A204.1 (cell line): ENCODE measurements around the gene DCBLD1.
"Not testable (repeated sequence)": the region's sequence is repeated elsewhere in the genome, so short reads cannot be mapped to it uniquely, and the experiment has no call there.

Experiments
- FAIRE-seq: peaks from 2 replicates; lab custom pipeline; 2012; peaks lifted over from hg19 to GRCh38; lab: Jason Lieb, UNC

DCBLD1 gene

DNA sequence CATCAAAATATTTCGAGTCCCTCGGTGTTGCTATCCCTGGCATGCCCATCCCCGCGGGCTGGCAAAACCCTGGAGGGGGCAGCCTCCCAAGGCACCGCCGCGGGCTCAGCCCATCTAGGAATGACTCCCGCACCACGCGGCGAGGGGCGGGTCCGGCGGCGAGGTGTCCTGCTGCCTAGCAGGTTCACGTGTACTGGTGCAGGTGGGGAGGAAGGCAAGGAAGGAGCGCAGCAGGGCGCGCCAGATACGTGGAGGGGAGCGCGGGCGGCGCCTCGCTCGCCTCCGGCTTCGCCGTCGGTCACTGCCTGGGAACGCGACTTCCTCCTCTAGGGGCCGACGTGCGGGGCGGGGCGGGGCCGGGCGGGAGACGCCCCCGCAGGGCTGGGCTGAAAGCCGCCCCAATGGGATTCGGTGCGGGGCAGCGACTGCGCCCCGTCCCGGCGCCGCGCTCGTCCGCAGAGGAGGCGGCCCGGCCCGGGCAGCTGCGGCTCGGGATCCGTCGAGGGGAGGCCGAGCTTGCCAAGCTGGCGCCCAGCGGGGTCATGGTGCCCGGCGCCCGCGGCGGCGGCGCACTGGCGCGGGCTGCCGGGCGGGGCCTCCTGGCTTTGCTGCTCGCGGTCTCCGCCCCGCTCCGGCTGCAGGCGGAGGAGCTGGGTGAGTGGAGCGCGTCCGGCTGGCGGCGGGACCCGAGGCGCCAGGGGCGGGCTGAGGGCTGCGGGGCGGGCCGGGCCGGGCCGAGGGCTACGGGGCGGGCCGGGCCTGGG is at the start of gene DCBLD1:
Gene DCBLD1, plus strand, starts transcription at position 435 of the 764 bp plus-strand sequence. Its CDS starts 108 bp downstream, at position 543.
- FAIRE-seq = no peak

DNA sequence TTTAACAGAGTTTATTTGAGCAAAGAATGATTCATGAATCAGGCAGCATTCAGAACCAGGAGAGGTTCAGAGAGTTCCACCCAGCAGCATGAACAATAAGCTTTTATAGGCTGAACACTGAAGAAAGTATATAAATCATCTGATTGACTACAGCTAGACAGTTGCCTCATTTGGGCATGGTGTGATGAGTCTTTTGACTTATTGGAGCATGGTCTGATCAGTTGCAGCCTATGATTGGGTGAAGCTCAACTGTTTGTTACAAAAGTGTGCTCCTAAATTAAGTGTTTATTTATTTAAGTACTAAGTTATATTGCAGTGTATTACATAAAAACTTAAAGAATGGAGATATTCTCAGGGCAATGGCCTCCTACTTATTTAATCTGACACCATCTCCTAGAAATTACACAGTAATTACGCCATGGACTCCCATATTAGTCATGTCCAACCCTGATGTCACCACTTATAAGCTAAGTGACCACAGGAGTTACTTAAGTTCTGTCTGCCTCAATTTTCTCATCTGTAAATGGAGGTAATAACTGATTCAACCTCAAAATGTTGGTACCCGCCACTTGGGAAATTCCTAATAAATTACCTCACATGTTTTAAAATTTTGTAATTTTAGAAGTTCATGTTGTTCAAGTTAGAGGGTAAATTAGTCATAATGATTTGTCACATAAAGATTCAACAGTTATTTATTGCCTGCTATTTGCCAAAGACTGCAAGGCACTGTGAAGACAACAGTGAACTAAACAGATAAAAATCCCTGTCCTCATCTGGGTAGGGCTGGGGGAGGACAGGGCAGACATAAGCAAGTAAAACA is 41.6 kb upstream of the DCBLD1 start:
- FAIRE-seq = no peak

GRCh38 chr6:117441824-117442264 is 40.6 kb upstream of the DCBLD1 start:
- FAIRE-seq = no peak

DNA sequence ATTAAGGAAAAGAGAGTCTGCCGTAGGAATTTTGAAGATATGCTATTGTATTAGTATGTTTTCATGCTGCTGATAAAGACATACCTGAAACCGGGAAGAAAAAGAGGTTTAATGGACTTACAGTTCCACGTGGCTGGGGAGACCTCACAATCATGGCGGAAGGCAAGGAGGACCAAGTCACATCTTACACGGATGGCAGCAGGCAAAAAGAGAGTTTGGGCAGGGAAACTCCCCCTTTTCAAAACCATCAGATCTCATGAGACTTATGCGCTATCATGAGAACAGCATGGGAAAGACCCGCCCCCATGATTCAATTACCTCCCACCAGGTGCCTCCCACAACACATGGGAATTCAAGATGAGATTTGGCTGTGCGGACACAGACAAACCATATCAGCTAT is 40.2 kb upstream of the DCBLD1 start:
- not testable (repeated sequence) for FAIRE-seq

DNA sequence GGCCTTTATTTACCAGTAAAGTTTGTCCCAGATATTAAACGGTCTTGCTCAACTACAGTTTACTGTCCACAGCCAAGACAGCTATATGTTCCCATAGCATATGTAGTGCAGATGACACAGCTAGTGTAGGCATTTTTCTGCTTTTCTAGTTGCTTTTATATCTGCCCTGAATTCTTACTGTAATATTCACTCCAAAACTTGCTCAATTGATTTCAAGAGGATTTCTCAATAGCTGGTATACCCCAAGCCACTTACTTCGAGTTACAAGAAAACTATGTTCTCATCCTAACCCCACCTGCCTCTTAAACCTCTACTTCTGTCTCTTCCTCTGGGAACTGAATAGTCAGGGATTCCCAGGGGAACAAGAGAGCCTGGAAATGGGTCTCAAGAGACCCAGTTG is 37.9 kb upstream of the DCBLD1 start:
- no peak for FAIRE-seq

GRCh38 chr6:117446861-117447260 is 35.6 kb upstream of the DCBLD1 start:
- no peak for FAIRE-seq

GRCh38 chr6:117448011-117448410 is 34.5 kb upstream of the DCBLD1 start:
- FAIRE-seq = no peak

DNA sequence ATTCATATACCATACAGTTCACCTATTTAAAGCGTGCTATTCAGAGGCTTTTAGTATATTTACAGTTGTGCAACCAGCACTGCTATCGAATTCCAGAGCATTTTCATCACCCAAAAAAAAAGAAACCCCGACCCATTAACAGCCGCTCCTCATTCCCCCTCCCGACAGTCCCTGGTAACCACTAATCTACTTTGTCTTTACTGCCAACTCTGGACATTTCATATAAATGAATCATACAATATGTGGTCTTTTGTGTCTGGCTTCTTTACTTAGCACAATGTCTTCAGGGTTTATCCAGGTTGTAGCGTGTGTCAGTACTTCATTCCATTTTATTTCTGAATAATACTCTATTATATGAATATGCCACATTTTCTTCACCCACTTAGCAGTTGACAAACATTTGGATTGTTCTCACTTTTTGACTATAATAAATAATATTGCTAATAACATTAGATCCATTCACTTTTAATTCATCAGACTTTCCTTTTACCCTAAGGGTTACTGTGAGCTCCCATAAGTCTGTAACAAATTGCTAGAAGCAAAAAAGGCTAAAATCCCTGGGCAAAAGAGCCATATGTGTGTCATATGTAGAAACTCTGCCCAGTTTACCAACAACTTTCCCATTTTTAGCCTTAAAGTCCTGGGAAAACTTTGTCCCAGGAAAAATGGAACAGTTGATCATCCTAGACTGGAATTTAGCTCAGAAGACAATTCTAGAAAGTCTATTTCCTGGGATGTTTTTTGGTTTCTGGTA is 33.6 kb upstream of the DCBLD1 start:
- FAIRE-seq = no peak

DNA sequence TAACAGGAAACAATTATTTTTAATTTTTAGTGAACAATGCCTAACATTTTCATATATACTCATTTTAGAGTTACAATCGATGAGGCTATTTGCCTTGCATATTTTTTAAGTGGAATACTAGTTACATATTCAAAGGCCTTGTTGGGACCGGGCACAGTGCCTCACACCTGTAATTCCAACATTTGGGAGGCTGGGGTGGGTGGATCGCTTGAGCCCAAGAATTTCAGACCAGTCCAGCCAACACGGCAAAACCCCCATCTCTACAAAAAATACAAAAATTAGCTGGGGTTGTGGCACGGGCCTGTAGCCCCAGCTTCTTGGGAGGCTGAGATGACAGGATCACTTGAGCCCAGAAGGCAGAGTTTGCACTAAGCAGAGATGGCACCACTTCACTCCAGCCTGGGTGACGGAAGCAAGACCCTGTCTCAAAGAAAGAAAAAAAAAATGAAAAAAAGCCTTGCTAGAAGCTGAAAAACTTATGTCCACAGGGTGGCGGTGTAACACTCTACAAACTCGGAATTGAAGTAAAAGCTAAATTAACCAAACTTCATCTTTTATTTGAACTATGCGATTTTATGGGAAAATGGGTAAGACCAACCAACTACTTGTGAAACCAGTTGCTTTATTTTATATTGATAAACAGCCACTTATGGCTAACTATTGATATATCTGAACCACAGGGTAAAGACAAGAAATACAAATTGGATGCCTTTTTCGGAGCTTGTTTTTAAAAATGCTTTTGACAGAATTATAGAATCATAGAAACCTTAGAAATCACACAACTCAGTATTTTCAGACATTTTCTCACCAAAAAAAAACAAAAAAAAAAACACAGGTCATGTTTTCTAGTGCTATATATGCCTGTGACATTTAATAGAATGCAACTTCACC is 32.7 kb upstream of the DCBLD1 start:
- peak; percentile 93 for FAIRE-seq

- no peak for FAIRE-seq
Observed at GRCh38 chr6:117451671-117452070, 30.8 kb upstream of the DCBLD1 start.

DNA sequence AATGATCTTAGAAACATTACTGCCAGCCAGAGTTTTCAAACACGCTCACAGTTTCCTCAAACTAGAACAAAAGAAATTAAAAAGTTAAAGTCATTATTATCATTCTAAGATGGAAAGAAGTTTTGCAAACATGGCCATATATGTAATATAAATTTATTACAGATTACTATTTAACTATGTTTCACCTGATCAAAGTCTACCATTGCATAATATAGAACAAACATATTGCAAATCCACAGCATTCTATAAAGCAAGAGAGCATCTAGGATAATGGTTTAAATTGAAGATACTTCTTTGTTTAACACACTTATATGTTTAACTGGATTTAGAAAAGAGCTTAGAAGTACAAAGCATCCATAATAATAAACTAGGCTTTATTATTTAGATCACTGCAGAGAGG is 26.2 kb upstream of the DCBLD1 start:
- FAIRE-seq = no peak

- FAIRE-seq = no peak
Observed at GRCh38 chr6:117456998-117457397, 25.5 kb upstream of the DCBLD1 start.

DNA sequence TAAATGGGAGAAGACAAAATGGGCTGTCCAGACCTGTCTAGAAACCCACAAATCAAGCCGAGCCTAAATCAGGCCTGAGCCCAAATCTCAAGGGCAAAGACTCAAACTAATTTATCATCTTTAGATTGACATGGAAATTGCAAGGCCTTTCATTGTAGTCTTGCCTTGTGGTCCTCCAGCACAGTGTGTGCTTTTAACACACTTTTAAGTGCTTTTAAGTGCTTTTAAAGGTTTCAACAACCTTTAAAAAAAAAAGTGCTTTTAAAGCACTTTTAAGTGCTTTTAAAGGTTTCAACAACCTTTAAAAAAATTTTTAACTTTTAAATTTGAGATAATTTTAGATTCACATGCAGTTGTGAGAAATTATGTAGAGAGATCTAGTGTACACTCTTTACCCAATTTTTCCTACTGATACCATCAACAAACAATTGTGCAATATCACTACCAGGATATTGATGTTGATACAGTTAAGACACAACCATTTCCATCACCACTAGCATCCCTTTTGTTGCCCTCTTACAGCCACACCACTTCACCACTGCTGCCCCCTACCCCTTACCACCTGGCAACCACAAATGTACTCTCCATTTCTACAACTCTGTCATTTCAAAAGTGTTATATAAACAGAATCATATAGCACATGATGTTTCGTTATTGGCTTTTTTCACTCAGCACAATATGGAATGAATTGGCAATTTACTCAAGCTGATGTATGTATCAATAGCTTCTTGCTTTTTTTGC is 23.1 kb upstream of the DCBLD1 start:
- FAIRE-seq = no peak

DNA sequence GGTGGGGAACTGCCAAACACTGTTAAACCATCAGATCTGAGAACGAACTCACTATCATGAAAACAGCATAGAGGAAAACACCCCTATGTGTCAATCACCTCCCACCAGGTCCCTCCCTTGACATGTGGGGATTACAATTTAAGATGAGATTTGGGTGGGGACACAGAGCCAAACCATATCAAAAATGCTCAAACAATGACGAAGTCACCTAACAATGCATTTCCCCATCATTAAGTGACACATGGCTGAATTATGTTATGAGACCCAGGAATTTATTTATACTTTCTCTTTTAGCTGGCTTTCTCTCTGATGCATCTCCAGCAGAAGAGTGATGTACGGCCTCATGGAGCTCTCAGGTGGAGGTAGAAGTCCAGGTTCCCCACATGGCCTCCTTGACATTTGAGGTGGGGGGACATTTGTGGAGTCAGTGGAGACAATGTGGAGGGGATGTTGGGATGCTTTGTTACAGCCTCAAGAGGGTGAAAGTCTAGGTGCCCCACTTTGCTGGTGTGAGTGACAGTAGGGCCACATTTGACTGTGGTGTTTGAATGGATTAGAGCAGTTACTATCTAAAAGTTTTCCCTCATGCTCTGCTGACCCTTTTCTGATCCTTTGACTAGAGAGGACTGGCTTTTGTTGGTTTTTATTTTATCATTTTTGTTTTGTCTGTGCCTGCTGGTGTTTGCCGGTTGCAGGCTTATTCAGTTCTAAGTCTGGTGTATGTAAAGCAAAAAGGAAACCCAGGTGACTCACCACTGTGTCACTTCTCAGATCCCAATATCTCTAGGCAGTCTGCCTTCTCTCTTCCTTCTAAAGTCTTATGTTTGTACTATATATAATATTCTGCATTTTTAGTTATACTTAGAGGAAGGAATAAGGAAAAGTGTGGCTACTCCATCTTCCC is 18.5 kb upstream of the DCBLD1 start:
- FAIRE-seq = no peak

DNA sequence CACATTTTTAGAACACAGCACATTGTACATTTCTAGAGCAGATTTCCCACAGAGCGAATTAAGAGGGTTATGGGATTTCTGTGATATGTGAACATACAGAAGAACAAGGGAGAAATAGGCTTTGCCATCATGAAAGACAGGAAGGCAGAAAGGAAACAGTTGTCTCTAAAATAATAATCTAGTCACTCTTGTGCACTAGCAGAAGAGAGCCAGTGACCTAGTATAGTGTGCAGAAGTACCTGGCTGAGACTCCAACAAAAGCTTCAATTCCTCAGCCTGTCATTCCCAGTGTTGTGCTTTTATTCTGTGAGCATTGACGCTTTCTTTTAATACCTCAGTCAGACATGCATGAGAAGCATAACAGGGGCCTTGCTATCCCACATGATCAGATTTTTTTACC is 17.8 kb upstream of the DCBLD1 start:
- no peak for FAIRE-seq

DNA sequence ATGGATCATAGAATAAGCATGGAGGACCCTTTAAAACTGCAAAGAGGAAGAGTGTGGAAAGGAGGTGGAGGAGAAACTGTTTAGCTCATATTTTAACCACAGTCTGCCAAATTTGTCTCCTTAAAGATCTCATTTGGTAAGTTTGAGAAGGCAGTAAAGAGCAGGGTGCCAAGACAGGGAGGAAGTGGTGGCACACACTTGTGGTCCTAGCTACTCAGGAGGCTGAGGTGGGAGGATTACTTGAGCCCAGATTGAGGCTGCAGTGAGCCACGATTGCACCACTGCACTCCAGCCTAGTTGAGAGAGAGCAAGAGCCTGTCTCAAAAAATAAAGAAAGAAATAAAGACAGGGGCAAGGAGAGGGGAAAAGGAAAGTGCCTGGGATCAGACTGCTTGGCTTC is 16.8 kb upstream of the DCBLD1 start:
- no peak for FAIRE-seq

DNA sequence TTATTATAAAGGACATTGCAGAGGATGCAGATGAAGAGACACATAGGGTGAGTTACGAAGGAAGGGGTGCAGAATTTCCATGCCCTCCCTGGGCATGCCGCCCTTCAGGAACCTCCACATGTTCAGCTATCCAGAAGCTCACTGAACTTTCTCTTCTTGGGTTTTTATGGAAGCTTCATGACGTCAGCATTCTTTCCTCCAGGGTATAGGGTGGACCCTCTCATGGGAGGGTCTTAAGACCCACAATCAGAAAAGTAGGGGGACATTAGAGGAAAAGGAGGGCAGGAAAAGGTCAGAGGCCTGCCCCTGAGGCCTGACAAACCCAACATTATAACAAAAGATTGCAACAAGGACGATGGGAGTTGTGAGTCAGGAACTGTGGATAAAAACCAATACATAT is 14.6 kb upstream of the DCBLD1 start:
- no peak for FAIRE-seq

DNA sequence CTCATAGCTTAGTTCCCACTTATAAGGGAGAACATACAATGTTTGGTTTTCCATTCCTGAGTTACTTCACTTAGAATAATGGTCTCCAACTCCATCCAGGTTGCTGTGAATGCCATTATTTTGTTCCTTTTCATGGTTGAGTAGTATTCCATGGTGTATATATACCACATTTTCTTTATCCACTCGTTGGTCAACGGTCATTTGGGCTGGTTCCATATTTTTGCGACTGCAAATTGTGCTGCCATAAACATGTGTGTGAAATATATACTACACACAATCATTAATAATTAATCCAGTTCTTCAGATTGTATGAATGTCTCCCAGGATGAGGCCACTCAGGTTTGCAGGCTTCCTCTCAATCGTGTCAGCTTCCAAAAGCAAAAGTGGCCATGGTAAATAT is 13.9 kb upstream of the DCBLD1 start:
- FAIRE-seq = not testable (repeated sequence)

GRCh38 chr6:117469356-117469755 is 13.1 kb upstream of the DCBLD1 start:
- no peak for FAIRE-seq

- no peak for FAIRE-seq
Observed at GRCh38 chr6:117469791-117470190, 12.7 kb upstream of the DCBLD1 start.
